ENCODE data around the gene GID4. TPM values are rescaled to one million over a fixed set of nuclear protein-coding genes. Genes with fewer than 3 reads are reported as not detected.
A peak's percentile ranks its signal among the peaks of the same experiment; 100 is the strongest.

GID4 gene
- total and polyA plus RNA-seq, 2 donors (not counting 1 experiment from before 2014, with no cell fraction given), result 9.0 to 10.2 TPM

GRCh38 chr17:18093616-18094408 lies 54.6 kb downstream of the GID4 start:
- H3K9me3 ChIP-seq (ENCODE audit: control insufficient read depth, insufficient read depth, low read depth, low read length), result no peaks in the 10 kb centered on the region
- H3K79me2 ChIP-seq (ENCODE audit: control insufficient read depth, insufficient read depth, low read length), result peaks cover 6% of the 10 kb centered on the region
- H3K36me3 ChIP-seq (ENCODE audit: control insufficient read depth, insufficient read depth, low read length), result peaks cover 19% of the 10 kb centered on the region
- no peaks in the 10 kb centered on the region for H4K20me1 ChIP-seq (ENCODE audit: control insufficient read depth, extremely low read depth, insufficient read depth, low read length)
- H3K27me3 ChIP-seq (ENCODE audit: control insufficient read depth, insufficient read depth, low read length), result no peaks in the 10 kb centered on the region
- DNase-seq (ENCODE audit: low read depth in 2 of 2), result peak; percentile 72 to 75
- H3K27ac ChIP-seq (ENCODE audit: insufficient read depth, low read length), result no peak overlapping the region
- no peak overlapping the region for H3K4me3 ChIP-seq (replicated peaks in 1 of 4; ENCODE audit: control extremely low read depth in 1 of 4, insufficient read depth in 1 of 4, low read depth in 3 of 4, low read length in 4 of 4)
- H2AFZ ChIP-seq (ENCODE audit: low read length), result no peak overlapping the region
- H3K4me2 ChIP-seq (ENCODE audit: extremely low read depth, insufficient read depth, low read length), result no peak overlapping the region
- TF ChIP-seq EZH2 (IDR thresholded peaks at IDR 0.05; ENCODE audit: low read length, missing control alignments), result no peak
- peak; percentile 18 to 58 for TF ChIP-seq CTCF (conservative IDR thresholded peaks at IDR 0.05 in 1 of 2, IDR thresholded peaks at IDR 0.05 in 1 of 2; ENCODE audit: low read depth in 1 of 2, low read length in 2 of 2)
- H3K4me1 ChIP-seq (ENCODE audit: control insufficient read depth, extremely low read depth, insufficient read depth, low read length), result peaks cover 2% of the 10 kb centered on the region
- no peak overlapping the region for H3K9ac ChIP-seq (ENCODE audit: insufficient read depth, low read length)

- Histone ChIP-seq H3K4me1 (ENCODE audit: control insufficient read depth, extremely low read depth, insufficient read depth, low read length) (no peaks in the 10 kb centered on the region), H3K9ac (ENCODE audit: insufficient read depth, low read length) (no peak overlapping the region), H3K4me2 (ENCODE audit: extremely low read depth, insufficient read depth, low read length) (no peak overlapping the region), H2AFZ (ENCODE audit: low read length) (no peak overlapping the region), H3K9me3 (ENCODE audit: control insufficient read depth, insufficient read depth, low read depth, low read length) (no peaks in the 10 kb centered on the region), H3K4me3 (replicated peaks in 1 of 4; ENCODE audit: control extremely low read depth in 1 of 4, insufficient read depth in 1 of 4, low read depth in 3 of 4, low read length in 4 of 4) (no peak overlapping the region), H3K36me3 (ENCODE audit: control insufficient read depth, insufficient read depth, low read length) (peaks cover 24% of the 10 kb centered on the region), H3K27ac (ENCODE audit: insufficient read depth, low read length) (no peak overlapping the region), H4K20me1 (ENCODE audit: control insufficient read depth, extremely low read depth, insufficient read depth, low read length) (no peaks in the 10 kb centered on the region), H3K27me3 (ENCODE audit: control insufficient read depth, insufficient read depth, low read length) (no peaks in the 10 kb centered on the region), H3K79me2 (ENCODE audit: control insufficient read depth, insufficient read depth, low read length) (peaks cover 3% of the 10 kb centered on the region)
- TF ChIP-seq EZH2 (IDR thresholded peaks at IDR 0.05; ENCODE audit: low read length, missing control alignments) (no peak), CTCF (conservative IDR thresholded peaks at IDR 0.05 in 1 of 2, IDR thresholded peaks at IDR 0.05 in 1 of 2; ENCODE audit: low read depth in 1 of 2, low read length in 2 of 2) (no peak)
- no peak for DNase-seq (ENCODE audit: low read depth in 2 of 2)
Observed at GRCh38 chr17:18094409-18094807, 55.2 kb downstream of the GID4 start.

GRCh38 chr17:18099516-18099915 lies 60.3 kb downstream of the GID4 start:
- no peak for TF ChIP-seq EZH2 (IDR thresholded peaks at IDR 0.05; ENCODE audit: low read length, missing control alignments)
- TF ChIP-seq CTCF (conservative IDR thresholded peaks at IDR 0.05 in 1 of 2, IDR thresholded peaks at IDR 0.05 in 1 of 2; ENCODE audit: low read depth in 1 of 2, low read length in 2 of 2), result no peak
- Histone ChIP-seq H3K36me3 (ENCODE audit: control insufficient read depth, insufficient read depth, low read length) (peaks cover 25% of the 10 kb centered on the region), H4K20me1 (ENCODE audit: control insufficient read depth, extremely low read depth, insufficient read depth, low read length) (no peaks in the 10 kb centered on the region), H3K4me3 (replicated peaks in 1 of 4; ENCODE audit: control extremely low read depth in 1 of 4, insufficient read depth in 1 of 4, low read depth in 3 of 4, low read length in 4 of 4) (no peak overlapping the region), H3K4me2 (ENCODE audit: extremely low read depth, insufficient read depth, low read length) (no peak overlapping the region), H3K4me1 (ENCODE audit: control insufficient read depth, extremely low read depth, insufficient read depth, low read length) (no peaks in the 10 kb centered on the region), H3K27ac (ENCODE audit: insufficient read depth, low read length) (no peak overlapping the region), H3K9ac (ENCODE audit: insufficient read depth, low read length) (no peak overlapping the region), H3K27me3 (ENCODE audit: control insufficient read depth, insufficient read depth, low read length) (no peaks in the 10 kb centered on the region), H2AFZ (ENCODE audit: low read length) (no peak overlapping the region), H3K79me2 (ENCODE audit: control insufficient read depth, insufficient read depth, low read length) (no peaks in the 10 kb centered on the region), H3K9me3 (ENCODE audit: control insufficient read depth, insufficient read depth, low read depth, low read length) (no peaks in the 10 kb centered on the region)
- no peak for DNase-seq (ENCODE audit: low read depth in 2 of 2)

Data from fibroblast of lung (primary cell).